GM18519 (cell line): ENCODE measurements around the gene FAM110D.

Experiments used
- ATAC-seq: cut with Tn5 transposase; IDR thresholded peaks from one replicate; pipeline ENCODE4 v1.9.1; 2021; ENCODE audit warnings: mild to moderate bottlenecking, moderate library complexity; ENCODE audit not compliant: unreplicated experiment, low FRiP score

The FAM110D gene

GRCh38 chr1:26181586-26182382, 22.9 kb downstream of the FAM110D start:
- no peak for ATAC-seq

- no peak for ATAC-seq
These were observed 23.5 kb downstream of the FAM110D start for GRCh38 chr1:26182383-26182696.

- no peak for ATAC-seq
These were observed 25.2 kb downstream of the FAM110D start for GRCh38 chr1:26184086-26184485.

- no peak for ATAC-seq
These were observed 26.0 kb downstream of the FAM110D start for GRCh38 chr1:26184883-26185282.

GRCh38 chr1:26187882-26188281, 29.0 kb downstream of the FAM110D start:
- no peak for ATAC-seq

GRCh38 chr1:26188477-26188876, 29.6 kb downstream of the FAM110D start:
- no peak for ATAC-seq

GRCh38 chr1:26189331-26189730, 30.5 kb downstream of the FAM110D start:
- no peak for ATAC-seq

- ATAC-seq, result no peak
These were observed 30.9 kb downstream of the FAM110D start for GRCh38 chr1:26189751-26190275.

- no peak for ATAC-seq
These were observed 31.6 kb downstream of the FAM110D start, which contains the start of gene CATSPER4 for GRCh38 chr1:26190373-26190987. TSS of gene CATSPER4 (plus strand) at chr1:26190602. CDS start at chr1:26190628, 26 bp downstream.

GRCh38 chr1:26191739-26192138, 32.9 kb downstream of the FAM110D start:
- ATAC-seq, result no peak

GRCh38 chr1:26195805-26196204, 36.9 kb downstream of the FAM110D start:
- ATAC-seq, result no peak

GRCh38 chr1:26197301-26197700, 38.4 kb downstream of the FAM110D start:
- no peak for ATAC-seq

GRCh38 chr1:26197813-26198212, 38.9 kb downstream of the FAM110D start:
- no peak for ATAC-seq

GRCh38 chr1:26200413-26200812, 41.5 kb downstream of the FAM110D start:
- no peak for ATAC-seq

- no peak for ATAC-seq
These were observed 44.9 kb downstream of the FAM110D start for GRCh38 chr1:26203642-26204318.

- no peak for ATAC-seq
These were observed 51.4 kb downstream of the FAM110D start for GRCh38 chr1:26210147-26210870.

- ATAC-seq, result no peak
These were observed 53.8 kb downstream of the FAM110D start for GRCh38 chr1:26212726-26213125.

- no peak for ATAC-seq
These were observed 54.5 kb downstream of the FAM110D start for GRCh38 chr1:26213335-26213905.
